ENCODE results near the gene TMEM126A.
A peak's percentile ranks its signal among the peaks of the same experiment; 100 is the strongest.
"Not testable (repeated sequence)": the region's sequence is repeated elsewhere in the genome, so short reads cannot be mapped to it uniquely, and the experiment has no call there.

The TMEM126A gene

GRCh38 chr11:85661972-85662664 lies 14.4 kb downstream of the TMEM126A start:
- DNase-seq, result no peak

DNA sequence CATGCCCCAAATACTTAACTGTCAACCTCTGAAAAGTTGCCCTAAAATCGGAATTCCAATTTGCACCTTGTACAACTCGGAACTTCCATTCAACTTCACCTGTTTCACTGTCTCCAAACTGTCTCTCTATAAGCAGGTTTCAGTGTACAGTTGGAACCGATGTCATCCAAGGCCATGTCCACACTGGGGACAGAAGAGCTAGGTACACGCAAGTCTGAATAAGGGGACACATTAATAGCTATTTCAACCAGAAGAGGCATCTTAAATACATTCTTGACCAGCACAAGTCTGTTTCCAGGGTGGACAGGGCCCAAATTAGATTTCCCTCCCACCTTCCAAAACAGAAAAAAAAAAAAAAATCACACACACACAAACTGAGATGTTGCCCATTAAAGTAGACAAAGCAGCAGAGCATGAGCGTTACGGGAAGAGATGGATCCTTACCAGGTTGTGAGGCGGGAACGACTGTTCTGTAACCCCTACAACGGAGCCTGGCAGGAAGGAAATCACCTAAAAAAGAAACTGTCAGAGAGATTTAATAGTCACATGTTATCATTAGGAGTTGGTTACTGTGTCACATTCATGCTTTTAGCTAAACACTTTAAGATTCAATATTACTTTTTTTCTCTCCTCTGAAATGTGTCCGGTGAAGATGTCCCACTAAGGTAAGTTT lies 15.4 kb downstream of the TMEM126A start:
- no peak for DNase-seq

GRCh38 chr11:85663753-85664614 lies 16.2 kb downstream of the TMEM126A start:
- DNase-seq, result peak; percentile 80

- DNase-seq, result peak; percentile 98
These were observed 17.1 kb downstream of the TMEM126A start, which contains the start of gene CREBZF for GRCh38 chr11:85664615-85665481. Gene CREBZF (minus strand): TSS chr11:85665129. CDS start chr11:85664875, 254 bp downstream.

GRCh38 chr11:85665733-85666132 lies 18.0 kb downstream of the TMEM126A start:
- no peak for DNase-seq

GRCh38 chr11:85666687-85667086 lies 18.9 kb downstream of the TMEM126A start:
- no peak for DNase-seq

DNA sequence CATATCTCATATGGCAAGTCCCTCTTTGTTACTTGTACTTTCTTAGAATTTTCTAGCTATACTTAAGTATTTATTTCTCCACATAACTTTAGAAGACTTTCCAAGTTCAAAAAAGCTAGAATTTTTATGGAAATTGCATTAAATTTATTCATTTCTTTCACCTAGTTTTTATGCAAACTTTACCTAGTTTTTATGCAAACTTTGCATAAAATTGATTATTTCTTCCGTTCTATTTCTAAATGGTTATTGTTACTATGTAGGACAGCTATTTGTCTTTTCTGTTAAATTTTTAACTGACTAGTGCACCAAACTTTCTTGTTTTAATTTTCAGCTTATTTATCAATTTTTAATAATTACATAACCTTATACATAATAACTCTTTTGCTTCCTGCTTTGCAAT lies 20.4 kb downstream of the TMEM126A start:
- no peak for DNase-seq

DNA sequence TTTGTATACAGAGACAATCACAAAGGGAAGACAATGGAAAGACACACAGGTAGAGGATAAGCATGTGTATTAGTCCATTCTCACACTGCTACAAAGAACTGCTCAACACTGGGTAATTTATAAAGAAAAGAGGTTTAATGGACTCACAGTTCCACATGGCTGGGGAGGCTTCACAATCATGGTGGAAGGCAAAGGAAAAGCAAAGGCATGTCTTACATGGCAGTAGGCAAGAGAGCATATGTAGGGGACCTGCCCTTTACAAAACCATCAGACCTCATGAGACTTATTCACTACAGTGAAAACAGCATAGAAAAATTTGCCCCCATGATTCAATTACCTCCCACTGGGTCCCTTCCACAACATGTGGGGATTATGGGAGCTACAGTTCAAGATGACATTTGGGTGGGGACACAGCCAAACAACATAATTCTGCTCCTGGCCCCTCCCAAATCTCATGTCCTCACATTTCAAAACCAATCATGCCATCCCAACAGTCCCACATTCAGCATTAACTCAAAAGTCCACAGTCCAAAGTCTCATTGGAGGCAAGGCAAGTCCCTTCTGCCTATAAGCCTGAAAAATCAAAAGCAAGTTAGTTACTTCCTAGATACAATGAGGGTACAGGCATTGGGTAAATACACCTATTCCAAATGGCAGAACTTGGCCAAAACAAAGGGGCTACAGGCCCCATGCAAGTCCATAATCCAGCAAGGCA lies 23.3 kb downstream of the TMEM126A start:
- not testable (repeated sequence) for DNase-seq

GRCh38 chr11:85672105-85672902 lies 24.5 kb downstream of the TMEM126A start:
- no peak for DNase-seq

- DNase-seq, result no peak
These were observed 25.6 kb downstream of the TMEM126A start for GRCh38 chr11:85673393-85673792.

- no peak for DNase-seq
These were observed 31.8 kb downstream of the TMEM126A start for GRCh38 chr11:85679576-85679975.

- no peak for DNase-seq
These were observed 33.1 kb downstream of the TMEM126A start for GRCh38 chr11:85680897-85681296.

GRCh38 chr11:85682330-85683305 lies 34.9 kb downstream of the TMEM126A start:
- DNase-seq, result peak; percentile 89

DNA sequence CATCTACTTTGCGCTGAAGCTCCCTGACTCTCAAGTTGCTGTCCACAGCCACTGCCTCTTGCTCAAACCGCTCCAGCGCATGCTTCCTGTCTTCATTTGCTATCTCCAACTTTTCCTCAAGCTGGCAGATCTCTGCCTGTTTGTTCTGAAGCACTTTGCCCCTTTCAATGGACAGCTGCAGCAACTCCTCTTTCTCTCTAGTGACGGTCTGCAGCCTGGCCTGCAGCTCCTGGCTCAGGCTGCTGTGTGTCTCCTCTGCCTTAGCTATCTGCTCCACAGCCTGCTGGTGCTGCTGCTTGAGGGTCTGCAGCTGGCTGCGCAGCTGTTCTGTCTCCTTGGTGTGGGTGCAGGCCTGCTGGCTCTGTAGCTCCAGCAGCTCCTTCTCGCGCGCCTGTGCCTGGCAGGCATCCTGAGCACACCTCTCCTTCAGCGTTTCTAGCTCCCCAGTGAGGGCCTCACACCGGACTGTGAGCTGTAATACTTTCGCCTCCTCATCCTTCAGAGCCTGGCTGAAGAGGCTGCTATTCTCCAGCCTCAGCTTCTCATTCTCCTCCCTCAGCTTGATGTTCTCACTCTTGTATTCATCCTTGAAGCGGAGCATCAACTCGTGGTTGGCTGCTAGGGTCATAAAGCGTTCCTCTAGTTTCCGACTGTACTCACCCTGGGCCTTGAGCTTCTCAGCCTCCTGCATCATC lies 37.5 kb downstream of the TMEM126A start:
- DNase-seq, result peak; percentile 66

- DNase-seq, result peak; percentile 73
These were observed 38.2 kb downstream of the TMEM126A start, which contains the start of gene CCDC89 for GRCh38 chr11:85685820-85686459. Gene CCDC89 (minus strand): TSS chr11:85686195. CDS start chr11:85686130, 65 bp downstream.

DNA sequence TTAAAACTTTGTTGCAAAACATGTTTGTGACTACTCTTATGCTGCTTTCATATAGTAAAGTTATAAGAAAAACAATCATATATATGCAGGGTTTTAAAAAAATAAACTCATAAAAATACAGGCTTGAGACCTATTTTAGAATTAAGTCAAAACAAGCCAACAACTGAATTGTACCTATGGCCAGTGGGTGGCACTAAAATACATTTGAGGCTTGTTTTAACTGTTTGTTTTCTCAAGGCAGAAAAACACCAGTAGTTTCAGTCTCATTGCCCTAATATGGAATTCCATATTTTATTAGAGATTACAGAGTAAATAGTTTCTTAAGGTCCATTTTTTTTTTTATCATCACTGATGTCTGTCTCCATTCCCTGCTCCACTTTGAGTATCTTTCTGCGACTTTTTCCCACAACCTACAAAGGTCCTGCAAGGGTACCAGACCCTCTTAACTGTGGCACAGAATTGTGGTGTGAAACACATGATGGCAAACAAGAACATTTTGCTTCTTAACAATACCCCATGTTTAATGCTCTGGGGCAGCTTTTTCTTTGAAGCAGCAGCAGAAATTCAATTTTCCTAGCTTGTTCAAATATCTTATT lies 46.7 kb downstream of the TMEM126A start:
- DNase-seq, result no peak

DNA sequence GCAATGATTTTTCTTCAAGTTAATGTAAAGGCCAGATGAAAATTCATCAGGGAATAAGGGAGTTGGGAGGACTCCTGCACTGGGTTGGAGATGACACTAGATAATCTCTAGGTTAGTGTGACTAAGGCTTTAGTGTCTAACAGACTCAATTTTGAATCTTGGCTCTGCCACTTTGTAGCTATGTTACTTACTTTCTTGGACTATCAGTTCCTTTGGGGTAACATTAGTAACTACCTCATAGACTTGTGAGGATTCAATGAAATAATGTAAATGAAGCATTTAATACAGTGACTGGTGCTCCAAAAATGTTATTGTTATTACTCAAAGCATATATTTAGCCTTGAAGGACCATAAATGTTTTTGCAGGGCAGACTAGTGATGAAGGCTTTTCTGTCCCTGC lies 47.8 kb downstream of the TMEM126A start:
- no peak for DNase-seq

- no peak for DNase-seq
These were observed 50.0 kb downstream of the TMEM126A start for GRCh38 chr11:85697747-85698146.
